IPS-NIHi11 (cell line): ENCODE results near the gene DDX54.
"Not testable (repeated sequence)": the region's sequence is repeated elsewhere in the genome, so short reads cannot be mapped to it uniquely, and the experiment has no call there.

Experiments used
- DNase-seq: peaks from one replicate; pipeline ENCODE4 v3.0.0; 2012; ENCODE audit warnings: mixed read lengths, low spot score

DDX54 gene

GRCh38 chr12:113220593-113221180 lies 35.4 kb upstream of the DDX54 start:
- no peak for DNase-seq

GRCh38 chr12:113216027-113216426 lies 30.7 kb upstream of the DDX54 start:
- no peak for DNase-seq

GRCh38 chr12:113214895-113215400 lies 29.7 kb upstream of the DDX54 start:
- no peak for DNase-seq

- no peak for DNase-seq
These were observed 25.9 kb upstream of the DDX54 start for GRCh38 chr12:113211160-113211559.

GRCh38 chr12:113208041-113208934 lies 23.0 kb upstream of the DDX54 start:
- DNase-seq, result no peak

GRCh38 chr12:113207613-113208040 lies 22.3 kb upstream of the DDX54 start:
- no peak for DNase-seq

- DNase-seq, result not testable (repeated sequence)
These were observed 21.5 kb upstream of the DDX54 start for GRCh38 chr12:113206802-113207201.

GRCh38 chr12:113204804-113205203 lies 19.5 kb upstream of the DDX54 start:
- no peak for DNase-seq

GRCh38 chr12:113203852-113204760 lies 18.8 kb upstream of the DDX54 start:
- DNase-seq, result no peak

GRCh38 chr12:113202300-113203075 lies 17.2 kb upstream of the DDX54 start:
- DNase-seq, result no peak

GRCh38 chr12:113201187-113202177 lies 16.2 kb upstream of the DDX54 start:
- DNase-seq, result no peak

- DNase-seq, result no peak
These were observed 14.9 kb upstream of the DDX54 start for GRCh38 chr12:113200021-113200797.

GRCh38 chr12:113198296-113198695 lies 13.0 kb upstream of the DDX54 start:
- DNase-seq, result no peak

GRCh38 chr12:113197518-113198077 lies 12.3 kb upstream of the DDX54 start:
- no peak for DNase-seq

- DNase-seq, result peak; percentile 86
These were observed 11.7 kb upstream of the DDX54 start for GRCh38 chr12:113196990-113197389.

GRCh38 chr12:113196582-113196981 lies 11.3 kb upstream of the DDX54 start:
- no peak for DNase-seq

- DNase-seq, result no peak
These were observed 10.3 kb upstream of the DDX54 start for GRCh38 chr12:113195598-113195997.

- DNase-seq, result peak; percentile 48
These were observed 9.7 kb upstream of the DDX54 start for GRCh38 chr12:113194971-113195391.

GRCh38 chr12:113191227-113191626 lies 5.9 kb upstream of the DDX54 start:
- no peak for DNase-seq
